Stimulated activated CD8-positive, alpha-beta memory T cell treated with anti-CD3 and anti-CD28 coated beads, Interleukin-4, amount 100 ng/mL, for 1 hour (primary cell): ENCODE data around the gene CCDC136.

Source experiments
- DNase-seq, 2 donors: peaks; one replicate each; pipeline ENCODE4 v3.0.0-alpha.2; 2020; ENCODE audit warnings: low read depth in 2 of 2, low spot score in 1 of 2

Gene CCDC136

GRCh38 chr7:128831178-128831993 is 39.6 kb downstream of the CCDC136 start:
- no peak for DNase-seq

- DNase-seq, result no peak
Measured at GRCh38 chr7:128831994-128832879, 40.5 kb downstream of the CCDC136 start.

- DNase-seq, result no peak
Measured at GRCh38 chr7:128832880-128833147, 41.0 kb downstream of the CCDC136 start.

- DNase-seq, result no peak
Measured at GRCh38 chr7:128833148-128833945, 41.6 kb downstream of the CCDC136 start.

- no peak for DNase-seq
Measured at GRCh38 chr7:128833946-128834325, 42.2 kb downstream of the CCDC136 start.

GRCh38 chr7:128835231-128835751 is 43.5 kb downstream of the CCDC136 start:
- no peak for DNase-seq

GRCh38 chr7:128835790-128836641 is 44.2 kb downstream of the CCDC136 start:
- DNase-seq, result no peak

- no peak for DNase-seq
Measured at GRCh38 chr7:128836729-128837348, 45.1 kb downstream of the CCDC136 start.

- no peak for DNase-seq
Measured at GRCh38 chr7:128837521-128837921, 45.8 kb downstream of the CCDC136 start.

GRCh38 chr7:128838109-128838779 is 46.5 kb downstream of the CCDC136 start:
- no peak for DNase-seq

GRCh38 chr7:128838981-128839731 is 47.4 kb downstream of the CCDC136 start:
- no peak for DNase-seq

GRCh38 chr7:128839751-128840177 is 48.0 kb downstream of the CCDC136 start:
- DNase-seq, result no peak

- no peak for DNase-seq
Measured at GRCh38 chr7:128840326-128841170, 48.8 kb downstream of the CCDC136 start.

- DNase-seq, result no peak
Measured at GRCh38 chr7:128841171-128841690, 49.5 kb downstream of the CCDC136 start.

GRCh38 chr7:128841921-128842673 is 50.3 kb downstream of the CCDC136 start:
- peak in 1 of 2 donors; percentile 17 for DNase-seq

- DNase-seq, result no peak
Measured at GRCh38 chr7:128842674-128843641, 51.2 kb downstream of the CCDC136 start.
